Measurements from ENCODE around the gene MCRIP2.

GRCh38 chr16:646679-647172 lies 5.1 kb downstream of the MCRIP2 start:
- TF ChIP-seq GTF2F1 (IDR thresholded peaks at IDR 0.05; ENCODE audit: borderline replicate concordance, low read depth, low read length) = no peak
- no peak for TF ChIP-seq SUZ12 (IDR thresholded peaks at IDR 0.05; ENCODE audit: low read length)
- no peak for TF ChIP-seq POLR2A (IDR thresholded peaks at IDR 0.05; ENCODE audit: control extremely low read depth in 1 of 2, low read depth in 2 of 2, low read length in 2 of 2)
- TF ChIP-seq CREB1 (IDR thresholded peaks at IDR 0.05) = no peak
- no peak for TF ChIP-seq EZH2 (IDR thresholded peaks at IDR 0.05; ENCODE audit: low read depth, low read length, severe bottlenecking)
- no peak for TF ChIP-seq GABPA (IDR thresholded peaks at IDR 0.05; ENCODE audit: borderline replicate concordance, insufficient read depth, low read length)
- TF ChIP-seq CTCF (IDR thresholded peaks at IDR 0.05; ENCODE audit: control extremely low read depth in 1 of 3, insufficient read depth in 1 of 3, low read depth in 1 of 3, low read length in 3 of 3) = no peak

Data from H1 (cell line).